Liver (tissue), 9 donors: ENCODE data around the gene FAM111A. TPM values are rescaled to one million over a fixed set of nuclear protein-coding genes. Genes with fewer than 3 reads are reported as not detected.
"Not testable (repeated sequence)": the region's sequence is repeated elsewhere in the genome, so short reads cannot be mapped to it uniquely, and the experiment has no call there.

Experiments used
- DNase-seq: peaks from one replicate; pipeline ENCODE4 v3.0.0-alpha.2; 2017; ENCODE audit warnings: low spot score
- H3K27ac ChIP-seq, 2 donors: one replicate each; pipeline ENCODE4 v1.7.0; 2013; ENCODE audit warnings: inconsistent platforms in 2 of 2, low read length in 2 of 2, control low read depth in 1 of 2, low read depth in 1 of 2, mild to moderate bottlenecking in 1 of 2
- H3K27me3 ChIP-seq, 4 donors: one replicate each; pipeline versions ENCODE4 v1.6.1 to v1.7.0; 2013; ENCODE audit warnings: low read length in 3 of 4, inconsistent platforms in 1 of 4, mild to moderate bottlenecking in 1 of 4, moderate library complexity in 1 of 4; ENCODE audit not compliant: control insufficient read depth in 4 of 4, insufficient read depth in 4 of 4
- H3K36me3 ChIP-seq, 4 donors: one replicate each; pipeline versions ENCODE4 v1.6.1 to v1.7.0; 2013; ENCODE audit warnings: low read length in 3 of 4, mild to moderate bottlenecking in 3 of 4, low read depth in 1 of 4, moderate library complexity in 1 of 4; ENCODE audit not compliant: control insufficient read depth in 4 of 4, insufficient read depth in 3 of 4
- H3K4me1 ChIP-seq, 4 donors: one replicate each; pipeline versions ENCODE4 v1.6.1 to v1.7.0; 2013; ENCODE audit warnings: low read length in 3 of 4, mild to moderate bottlenecking in 3 of 4, moderate library complexity in 1 of 4; ENCODE audit not compliant: control insufficient read depth in 4 of 4, insufficient read depth in 4 of 4
- H3K4me3 ChIP-seq, 3 donors: one replicate each; pipeline versions ENCODE4 v1.6.1 to v1.7.0; 2013; ENCODE audit warnings: low read length in 3 of 3, control low read depth in 1 of 3, low read depth in 1 of 3, mild to moderate bottlenecking in 1 of 3
- H3K9ac ChIP-seq, 2 donors: one replicate each; pipeline ENCODE4 v1.7.0; 2013; ENCODE audit warnings: low read length in 2 of 2, mild to moderate bottlenecking in 2 of 2, moderate library complexity in 2 of 2, control low read depth in 1 of 2, low read depth in 1 of 2
- H3K9me3 ChIP-seq, 4 donors: one replicate each; pipeline versions ENCODE4 v1.6.1 to v1.7.0; 2013; ENCODE audit warnings: low read length in 3 of 4; ENCODE audit not compliant: control insufficient read depth in 4 of 4
- ATF3 ChIP-seq: IDR thresholded peaks from 2 replicates; pipeline ENCODE4 v1.6.1; 2016; ENCODE audit warnings: antibody characterized with exemption
- CTCF ChIP-seq: fragments of 150-350 bp; IDR thresholded peaks from 2 replicates; pipeline ENCODE4 v1.5.1; 2017; ENCODE audit warnings: improper control_type of control experiment, low read depth, low read length; ENCODE audit not compliant: missing input control
- EGR1 ChIP-seq, 2 donors: IDR thresholded peaks; 2 replicates each; pipeline ENCODE4 v1.6.1; 2016 to 2018; ENCODE audit warnings: antibody characterized with exemption in 2 of 2, low read depth in 2 of 2
- FOXA1 ChIP-seq: IDR thresholded peaks from 2 replicates; pipeline ENCODE4 v1.6.1; 2016; ENCODE audit warnings: antibody characterized with exemption
- FOXA2 ChIP-seq: IDR thresholded peaks from 2 replicates; pipeline ENCODE4 v1.6.1; 2016; ENCODE audit warnings: antibody characterized with exemption
- GABPA ChIP-seq, 2 donors: IDR thresholded peaks in 1 of 2; conservative IDR thresholded peaks in 1 of 2; 2 replicates each; pipeline ENCODE4 v1.6.1; 2016; ENCODE audit warnings: antibody characterized with exemption in 2 of 2, mild to moderate bottlenecking in 1 of 2, moderate library complexity in 1 of 2
- HNF4A ChIP-seq, 2 donors: conservative IDR thresholded peaks; 2 replicates each; pipeline ENCODE4 v1.6.1; 2016; ENCODE audit warnings: antibody characterized with exemption in 2 of 2, mild to moderate bottlenecking in 2 of 2
- HNF4G ChIP-seq: IDR thresholded peaks from 2 replicates; pipeline ENCODE4 v1.6.1; 2016; ENCODE audit warnings: antibody characterized with exemption
- JUND ChIP-seq, 2 donors: IDR thresholded peaks; 2 replicates each; pipeline ENCODE4 v1.6.1; 2016; ENCODE audit warnings: antibody characterized with exemption in 2 of 2
- MAX ChIP-seq: IDR thresholded peaks from 2 replicates; pipeline ENCODE4 v1.6.1; 2016; ENCODE audit warnings: antibody characterized with exemption
- NR2F2 ChIP-seq: IDR thresholded peaks from 2 replicates; pipeline ENCODE4 v1.6.1; 2016; ENCODE audit warnings: antibody characterized with exemption
- RAD21 ChIP-seq, 2 donors: IDR thresholded peaks; 2 replicates each; pipeline ENCODE4 v1.6.1; 2016; ENCODE audit warnings: antibody characterized with exemption in 2 of 2, mild to moderate bottlenecking in 2 of 2
- REST ChIP-seq: IDR thresholded peaks from 2 replicates; pipeline ENCODE4 v1.6.1; 2016; ENCODE audit warnings: antibody characterized with exemption, mild to moderate bottlenecking
- SP1 ChIP-seq: IDR thresholded peaks from 2 replicates; pipeline ENCODE4 v1.6.1; 2018; ENCODE audit warnings: antibody characterized with exemption, mild to moderate bottlenecking
- TAF1 ChIP-seq: conservative IDR thresholded peaks from 2 replicates; pipeline ENCODE4 v1.6.1; 2016; ENCODE audit warnings: antibody characterized with exemption, mild to moderate bottlenecking
- YY1 ChIP-seq: IDR thresholded peaks from 2 replicates; pipeline ENCODE4 v1.6.1; 2016; ENCODE audit warnings: antibody characterized with exemption, mild to moderate bottlenecking
- ZBTB33 ChIP-seq: IDR thresholded peaks from 2 replicates; pipeline ENCODE4 v1.6.1; 2016; ENCODE audit warnings: antibody characterized with exemption
- WGBS: extraction: QIAGEN DNeasy Blood & Tissue Kit; methylation state at CpG from one replicate; pipeline ENCODE4 v1.1.7; 2013; 5-methylcytosine and 5-hydroxymethylcytosine counted together
- polyA plus RNA-seq, 2 donors: library from polyadenylated mRNA; stranded (reverse) in 1 of 2; unstranded in 1 of 2; fragments of 200-250 nt in 1 of 2; fragments of >200 nt in 1 of 2; fragmentation: Nextera tagmentation in 1 of 2; extraction: Ambion mirVana in 1 of 2; gene quantifications; one replicate each; pipeline versions ENCODE4 v1.2.1 to v1.2.3, GENCODE V29; 2013 to 2015
- total RNA-seq, 2 donors: library from RNA; depleted of rRNA; stranded (reverse); fragments of >200 nt; gene quantifications; one replicate each; pipeline ENCODE4 v1.2.3, GENCODE V29; 2014
- donor health status: healthy.
- donor health status: healthy.
- donor health status: healthy.
- donor health status: healthy.
- donor health status: healthy.

Gene FAM111A
- total RNA-seq (10 to 100 TPM; 20.9 to 27.0 TPM), polyA plus RNA-seq (1 to 10 TPM; 5.9 to 7.6 TPM)

- Histone ChIP-seq H3K27me3 (no peaks in the 10 kb centered on the region), H3K27ac (peak within 1 kb of the TSS; percentile 89 to 98), H3K36me3 (peaks cover 0 to 3% (median 0%) of the 10 kb centered on the region in 4 donors), H3K4me1 (peaks cover 5 to 35% (median 28%) of the 10 kb centered on the region in 4 donors), H3K4me3 (peak within 1 kb of the TSS; percentile 67 to 72 (median 71)), H3K9me3 (no peaks in the 10 kb centered on the region), H3K9ac (peak within 1 kb of the TSS; percentile 84 to 87)
- under 1% methylated on average over 50 of the region's 50 CpGs for WGBS
- TF ChIP-seq FOXA2 (no peak), TAF1 (peak; percentile 77), REST (peak; percentile 65), SP1 (peak; percentile 84), ATF3 (no peak), FOXA1 (peak; percentile 21), EGR1 (IDR thresholded peaks at IDR 0.05; ENCODE audit: low read depth in 2 of 2) (peak in 1 of 2 donors; percentile 30), MAX (peak; percentile 60), ZBTB33 (peak; percentile 96), CTCF (peak; percentile 16), YY1 (peak; percentile 64), JUND (IDR thresholded peaks at IDR 0.05) (no peak), RAD21 (IDR thresholded peaks at IDR 0.05) (peak in 1 of 2 donors; percentile 34), HNF4A (conservative IDR thresholded peaks at IDR 0.05) (peak in 1 of 2 donors; percentile 14), HNF4G (no peak), GABPA (IDR thresholded peaks at IDR 0.05 in 1 of 2, conservative IDR thresholded peaks at IDR 0.05 in 1 of 2) (peak; percentile 24 to 83), NR2F2 (peak; percentile 41)
- peak; percentile 76 for DNase-seq
Observed at GRCh38 chr11:59142530-59143507, at the start of gene FAM111A. FAM111A (plus strand) TSS chr11:59142856; CDS start chr11:59148873, 6,017 bp downstream.

GRCh38 chr11:59093576-59093975 is 49.1 kb upstream of the FAM111A start:
- H3K27ac ChIP-seq, H3K4me1 ChIP-seq, H3K9me3 ChIP-seq, DNase-seq, H3K4me3 ChIP-seq, H3K27me3 ChIP-seq, H3K36me3 ChIP-seq, H3K9ac ChIP-seq: not testable (repeated sequence)

- H3K4me3 ChIP-seq, H3K9ac ChIP-seq, H3K9me3 ChIP-seq, H3K27ac ChIP-seq, H3K36me3 ChIP-seq, DNase-seq, H3K4me1 ChIP-seq, H3K27me3 ChIP-seq: not testable (repeated sequence)
- 64% methylated on average over 1 of the region's 1 CpG for whole genome bisulfite sequencing
Observed at GRCh38 chr11:59095225-59095624, 47.4 kb upstream of the FAM111A start.
